GM19463 (cell line): ENCODE measurements around the gene RBFA.

ENCODE experiments used
- ATAC-seq: cut with Tn5 transposase; IDR thresholded peaks from one replicate; pipeline ENCODE4 v1.9.1; 2021; ENCODE audit warnings: mild to moderate bottlenecking, moderate library complexity; ENCODE audit not compliant: unreplicated experiment

Gene RBFA

DNA sequence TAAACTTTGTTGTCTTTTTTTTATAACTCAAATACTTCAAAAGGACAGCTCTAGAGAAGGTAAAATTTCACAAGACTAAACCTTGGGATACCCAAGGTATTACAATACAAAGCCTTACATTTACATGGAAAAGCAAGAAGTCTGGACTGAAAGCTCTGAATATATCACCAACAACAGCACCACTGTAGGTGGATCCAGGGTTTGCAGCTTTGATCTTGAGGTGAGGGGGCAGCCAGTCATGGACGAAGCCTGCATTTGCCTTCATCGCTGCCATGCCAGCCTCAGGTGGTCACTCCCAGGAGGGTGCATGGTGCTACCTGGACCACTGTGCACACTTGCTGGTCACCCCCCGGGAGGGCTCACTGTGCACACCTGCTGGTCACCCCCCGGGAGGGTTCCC lies 36.6 kb downstream of the RBFA start:
- ATAC-seq: no peak

DNA sequence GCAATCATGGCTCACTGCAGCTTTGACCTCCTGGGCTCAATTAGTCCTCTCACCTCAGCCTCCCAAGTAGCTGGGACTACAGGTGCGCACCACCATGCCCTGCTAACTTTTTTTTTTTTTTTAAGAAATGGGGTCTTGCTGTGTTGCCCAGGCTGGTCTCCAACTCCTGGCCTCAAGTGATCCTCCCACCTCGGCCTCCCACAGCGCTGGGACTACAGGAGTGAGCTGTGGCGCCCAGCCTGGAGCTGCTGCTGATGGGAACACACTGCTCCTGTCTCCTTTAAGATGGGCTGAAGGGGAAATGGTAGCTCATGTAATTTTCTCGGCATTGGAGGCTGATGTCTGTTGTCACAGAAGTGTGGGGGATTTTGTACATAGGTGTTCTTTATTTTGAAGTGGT lies 39.9 kb downstream of the RBFA start:
- ATAC-seq: no peak

DNA sequence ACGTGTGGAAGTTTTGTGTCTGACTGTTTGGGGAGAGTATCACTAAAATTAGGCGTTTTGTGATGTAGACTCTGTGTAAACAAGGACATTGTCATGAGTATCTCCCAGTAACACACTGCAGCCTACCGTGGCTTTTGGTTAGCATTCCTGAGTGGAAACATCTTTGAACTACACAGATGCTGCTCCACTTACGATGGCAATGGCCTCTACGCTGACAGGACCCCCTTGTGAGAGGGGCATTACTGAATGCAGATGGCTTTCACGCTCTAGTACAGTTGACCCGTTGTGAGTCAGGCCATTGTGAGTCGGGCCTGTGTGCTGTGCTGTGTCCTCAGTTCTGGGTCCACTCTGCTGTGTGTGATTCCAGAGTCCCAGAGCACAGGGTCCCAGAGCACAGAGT lies 40.5 kb downstream of the RBFA start:
- ATAC-seq: no peak

DNA sequence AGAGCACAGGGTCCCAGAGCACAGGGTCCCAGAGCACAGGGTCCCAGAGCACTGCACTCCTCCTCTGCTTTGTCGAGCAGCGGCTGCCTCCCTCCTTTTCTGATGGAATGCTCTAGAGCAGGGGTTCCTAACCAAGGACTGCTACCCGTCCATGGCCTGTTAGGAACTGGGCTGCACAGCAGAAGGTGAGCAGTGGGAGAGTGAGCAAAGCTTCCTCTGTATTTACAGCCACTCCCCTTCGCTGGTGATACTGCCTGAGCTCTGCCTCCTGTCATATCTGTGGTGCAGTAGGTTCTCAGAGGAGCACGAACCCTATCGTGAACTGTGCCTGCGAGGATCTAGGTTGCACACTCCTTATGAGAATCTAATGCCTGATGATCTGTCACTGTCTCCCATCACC lies 41.7 kb downstream of the RBFA start:
- no peak for ATAC-seq

DNA sequence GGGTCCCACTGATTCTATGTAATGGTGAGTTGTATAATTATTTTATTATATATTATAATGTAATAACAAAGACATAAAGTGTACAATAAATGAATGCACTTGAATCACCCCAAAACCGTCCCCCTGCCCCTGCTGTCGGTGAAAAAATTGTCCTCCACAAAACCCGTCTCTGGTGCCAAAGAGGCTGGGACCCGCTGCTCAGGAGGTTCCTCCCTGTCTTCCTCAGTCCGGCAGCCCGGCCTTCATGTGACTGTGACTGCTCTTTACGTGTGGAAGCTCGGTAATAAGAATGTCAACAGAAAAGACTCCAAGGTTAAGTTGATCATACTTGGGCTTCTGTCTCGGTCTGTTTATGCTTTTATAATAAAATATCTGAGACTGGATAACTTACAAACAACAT lies 42.1 kb downstream of the RBFA start:
- ATAC-seq: no peak

DNA sequence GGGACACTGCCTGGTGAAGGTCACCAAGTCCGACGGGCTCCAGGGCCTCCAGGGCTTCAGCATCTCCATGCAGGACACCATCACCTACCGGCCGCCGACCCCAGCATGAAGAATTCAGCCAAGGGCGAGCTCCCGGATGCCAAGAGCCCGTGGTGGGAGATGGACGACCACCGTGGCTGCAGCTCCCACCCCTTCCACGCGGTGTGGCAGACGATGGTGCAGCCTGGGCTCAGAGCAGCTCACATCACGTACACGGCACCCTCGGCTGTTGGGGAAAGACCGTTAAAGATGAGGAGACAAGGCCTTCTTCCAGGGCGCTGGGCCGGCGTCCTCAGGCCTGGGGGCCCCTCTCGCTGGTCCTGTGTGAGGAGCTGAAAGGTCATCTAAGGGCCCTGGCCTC lies 43.6 kb downstream of the RBFA start:
- no peak for ATAC-seq
